ENCODE data around the gene ZNF385B. TPM values are rescaled to one million over a fixed set of nuclear protein-coding genes. Genes with fewer than 3 reads are reported as not detected.

The ZNF385B gene
- total RNA-seq, 1 donor from 2014 or later = 35.8 TPM

- Histone ChIP-seq H3K9ac (no peak overlapping the region), H3F3A (ENCODE audit: low read depth) (no peaks in the 10 kb centered on the region), H3K27me3 (no peaks in the 10 kb centered on the region), H2AFZ (replicated peaks) (no peak overlapping the region), H3K36me3 (peaks cover 3% of the 10 kb centered on the region), H3K9me3 (ENCODE audit: low read depth) (no peaks in the 10 kb centered on the region), H3K79me2 (ENCODE audit: low read depth) (no peaks in the 10 kb centered on the region), H3K4me2 (no peak overlapping the region), H3K27ac (no peak overlapping the region), H3K4me3 (no peak overlapping the region), H4K20me1 (ENCODE audit: low read depth) (no peaks in the 10 kb centered on the region), H3K4me1 (peaks cover 12% of the 10 kb centered on the region)
- H3K9me3 Mint-ChIP-seq = peaks cover 4% of the 10 kb centered on the region
- H3K4me1 Mint-ChIP-seq = no peaks in the 10 kb centered on the region
- TF ChIP-seq EZH2 (IDR thresholded peaks at IDR 0.05) = no peak
- no peak for TF ChIP-seq EZH2phosphoT487 (IDR thresholded peaks at IDR 0.05)
- TF ChIP-seq CTCF (IDR thresholded peaks at IDR 0.05) = no peak
- no peaks in the 10 kb centered on the region for H3K36me3 Mint-ChIP-seq
- no peak for DNase-seq (ENCODE audit: low spot score)
- no peak overlapping the region for H3K4me3 Mint-ChIP-seq
- H3K27ac Mint-ChIP-seq = no peak overlapping the region
- peaks cover 4% of the 10 kb centered on the region for H3K27me3 Mint-ChIP-seq (ENCODE audit: insufficient read depth, low read depth)
Observed at GRCh38 chr2:179626261-179626660, 235.2 kb downstream of the ZNF385B start.

- Mint-ChIP-seq H3K27me3 (ENCODE audit: insufficient read depth, low read depth) (no peaks in the 10 kb centered on the region), H3K4me3 (no peak overlapping the region), H3K27ac (no peak overlapping the region), H3K4me1 (no peaks in the 10 kb centered on the region), H3K36me3 (no peaks in the 10 kb centered on the region), H3K9me3 (no peaks in the 10 kb centered on the region)
- TF ChIP-seq EZH2 (IDR thresholded peaks at IDR 0.05) (no peak), EZH2phosphoT487 (IDR thresholded peaks at IDR 0.05) (no peak), CTCF (IDR thresholded peaks at IDR 0.05) (no peak)
- H3K27me3 ChIP-seq = no peaks in the 10 kb centered on the region
- H3K4me1 ChIP-seq = no peaks in the 10 kb centered on the region
- H3K79me2 ChIP-seq (ENCODE audit: low read depth) = no peaks in the 10 kb centered on the region
- no peak for DNase-seq (ENCODE audit: low spot score)
- no peak overlapping the region for H3K9ac ChIP-seq
- no peaks in the 10 kb centered on the region for H4K20me1 ChIP-seq (ENCODE audit: low read depth)
- H3K4me3 ChIP-seq = no peak overlapping the region
- H2AFZ ChIP-seq (replicated peaks) = no peak overlapping the region
- H3K9me3 ChIP-seq (ENCODE audit: low read depth) = no peaks in the 10 kb centered on the region
- peaks cover 2% of the 10 kb centered on the region for H3K36me3 ChIP-seq
- no peak overlapping the region for H3K27ac ChIP-seq
- no peaks in the 10 kb centered on the region for H3F3A ChIP-seq (ENCODE audit: low read depth)
- H3K4me2 ChIP-seq = no peak overlapping the region
Observed at GRCh38 chr2:179622635-179623300, 238.6 kb downstream of the ZNF385B start.

- Mint-ChIP-seq H3K4me3 (no peak overlapping the region), H3K27ac (no peak overlapping the region), H3K27me3 (ENCODE audit: insufficient read depth, low read depth) (no peaks in the 10 kb centered on the region), H3K4me1 (no peaks in the 10 kb centered on the region), H3K9me3 (no peaks in the 10 kb centered on the region), H3K36me3 (no peaks in the 10 kb centered on the region)
- Histone ChIP-seq H3K79me2 (ENCODE audit: low read depth) (no peaks in the 10 kb centered on the region), H3K4me1 (no peaks in the 10 kb centered on the region), H3K4me3 (no peak overlapping the region), H3K36me3 (no peaks in the 10 kb centered on the region), H3F3A (ENCODE audit: low read depth) (no peaks in the 10 kb centered on the region), H3K27ac (no peak overlapping the region), H2AFZ (replicated peaks) (no peak overlapping the region), H3K9me3 (ENCODE audit: low read depth) (no peaks in the 10 kb centered on the region), H3K9ac (no peak overlapping the region), H4K20me1 (ENCODE audit: low read depth) (no peaks in the 10 kb centered on the region), H3K27me3 (no peaks in the 10 kb centered on the region), H3K4me2 (no peak overlapping the region)
- DNase-seq (ENCODE audit: low spot score) = no peak
- no peak for TF ChIP-seq CTCF (IDR thresholded peaks at IDR 0.05)
- TF ChIP-seq EZH2 (IDR thresholded peaks at IDR 0.05) = no peak
- no peak for TF ChIP-seq EZH2phosphoT487 (IDR thresholded peaks at IDR 0.05)
Observed at GRCh38 chr2:179622112-179622511, 239.3 kb downstream of the ZNF385B start.

Measured in neural progenitor cell (in vitro differentiated cells).